T-helper 17 cell (primary cell): ENCODE data around the gene ODAPH. TPM values are rescaled to one million over a fixed set of nuclear protein-coding genes. Genes with fewer than 3 reads are reported as not detected.
"Not testable (repeated sequence)": the region's sequence is repeated elsewhere in the genome, so short reads cannot be mapped to it uniquely, and the experiment has no call there.

Experiments
- ATAC-seq: fragments of 150-1000 bp; cut with Tn5 transposase; 2 replicates; pipeline ENCODE4 v1.10.0; 2021; ENCODE audit warnings: mild to moderate bottlenecking, moderate library complexity
- DNase-seq, 3 donors: peaks; one replicate each; pipeline versions ENCODE4 v3.0.0 to v3.0.0-alpha.2; 2020 to 2021
- H3K9me3 ChIP-seq: one replicate; pipeline ENCODE4 v1.7.0; 2013; ENCODE audit warnings: low read length, mild to moderate bottlenecking; ENCODE audit not compliant: control insufficient read depth, poor library complexity, severe bottlenecking
- H3K27ac Mint-ChIP-seq: one replicate; pipeline ENCODE4 v1.8.0; 2022; ENCODE audit warnings: mild to moderate bottlenecking, moderate library complexity, mixed read lengths
- H3K27me3 Mint-ChIP-seq: one replicate; pipeline ENCODE4 v1.8.0; 2022; ENCODE audit warnings: mixed read lengths
- H3K36me3 Mint-ChIP-seq: one replicate; pipeline ENCODE4 v1.8.0; 2022; ENCODE audit warnings: low read depth, mixed read lengths
- H3K4me1 Mint-ChIP-seq: one replicate; pipeline ENCODE4 v1.8.0; 2022; ENCODE audit warnings: mild to moderate bottlenecking, mixed read lengths
- H3K4me3 Mint-ChIP-seq: one replicate; pipeline ENCODE4 v1.8.0; 2022; ENCODE audit warnings: mild to moderate bottlenecking, moderate library complexity, mixed read lengths
- total RNA-seq, 4 donors: library from RNA in 2 of 4; stranded (reverse) in 2 of 4; gene quantifications; one replicate each; pipeline ENCODE4 v1.2.3 and lab custom pipeline; 2022 to 2026

Gene ODAPH
- total RNA-seq, 2 donors from 2014 or later, result 0.29 TPM; not detected in 1

DNA sequence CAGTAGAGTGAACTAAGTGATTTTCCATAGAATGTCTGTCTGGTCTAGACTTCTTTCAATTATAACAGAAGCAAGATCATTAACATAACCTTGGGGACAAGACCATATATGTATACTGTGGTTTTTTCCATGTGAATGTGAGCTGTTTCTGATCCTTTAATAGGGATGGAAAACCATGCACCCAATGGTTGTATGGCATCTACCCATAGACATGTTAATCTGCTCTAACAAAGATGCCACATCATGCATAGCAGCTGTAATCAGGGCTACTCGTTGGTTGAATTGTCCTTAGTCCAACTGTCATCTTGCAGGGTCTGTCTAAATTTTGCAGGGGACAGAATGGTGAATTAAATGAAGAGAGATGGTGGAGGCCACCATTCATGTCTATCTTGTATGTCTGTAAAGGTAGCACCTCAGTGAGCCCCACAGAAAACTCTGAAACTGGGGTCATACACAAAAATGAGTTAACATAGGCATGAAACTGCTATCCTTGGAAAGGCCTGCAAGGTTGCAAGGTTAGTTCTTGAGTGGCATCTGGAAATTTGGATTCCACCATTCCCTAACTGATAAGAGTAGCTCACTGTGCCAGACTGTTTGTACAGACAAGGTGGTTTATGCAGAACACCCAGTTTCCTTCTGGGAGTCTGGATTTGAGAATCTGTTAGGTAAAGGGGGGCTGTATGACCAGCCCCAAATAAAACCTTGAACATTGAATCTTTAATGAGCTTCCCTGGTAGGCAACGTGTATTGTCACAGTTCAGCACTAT lies 25.1 kb upstream of the ODAPH start:
- no peaks in the 10 kb centered on the region for H3K9me3 ChIP-seq
- ATAC-seq, result no peak
- no peaks in the 10 kb centered on the region for H3K27me3 Mint-ChIP-seq
- H3K36me3 Mint-ChIP-seq, result peaks cover 13% of the 10 kb centered on the region
- DNase-seq, result no peak
- no peak overlapping the region for H3K27ac Mint-ChIP-seq
- H3K4me1 Mint-ChIP-seq, result peaks cover 4% of the 10 kb centered on the region
- H3K4me3 Mint-ChIP-seq, result no peak overlapping the region

DNA sequence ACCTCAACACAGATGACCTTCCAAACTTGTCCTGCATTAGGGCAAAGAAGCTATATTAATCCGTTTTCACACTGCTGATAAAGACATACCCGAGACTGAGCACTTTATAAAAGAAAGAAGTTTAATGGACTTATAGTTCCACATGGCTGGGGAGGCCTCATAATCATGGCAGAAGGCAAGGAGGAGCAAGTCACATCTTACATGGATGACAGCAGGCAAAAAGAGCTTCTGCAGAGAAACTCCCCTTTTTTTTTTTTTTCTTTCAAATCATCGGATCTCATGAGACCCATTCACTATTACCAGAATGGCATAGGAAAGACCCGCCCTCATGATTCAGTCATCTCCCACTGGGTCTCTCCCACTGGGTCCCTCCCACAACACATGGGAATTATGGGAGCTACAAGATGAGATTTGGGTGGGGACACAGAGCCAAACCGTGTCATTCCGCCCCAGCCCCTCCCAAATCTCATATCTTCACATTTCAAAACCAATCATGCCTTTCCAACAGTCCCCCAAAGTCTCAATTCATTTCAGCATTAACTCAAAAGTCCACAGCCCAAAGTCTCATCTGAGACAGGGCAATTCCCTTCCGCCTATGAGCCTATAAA lies 24.2 kb upstream of the ODAPH start:
- H3K27ac Mint-ChIP-seq, DNase-seq, H3K4me1 Mint-ChIP-seq, H3K9me3 ChIP-seq, H3K36me3 Mint-ChIP-seq, H3K27me3 Mint-ChIP-seq, H3K4me3 Mint-ChIP-seq, ATAC-seq: not testable (repeated sequence)

DNA sequence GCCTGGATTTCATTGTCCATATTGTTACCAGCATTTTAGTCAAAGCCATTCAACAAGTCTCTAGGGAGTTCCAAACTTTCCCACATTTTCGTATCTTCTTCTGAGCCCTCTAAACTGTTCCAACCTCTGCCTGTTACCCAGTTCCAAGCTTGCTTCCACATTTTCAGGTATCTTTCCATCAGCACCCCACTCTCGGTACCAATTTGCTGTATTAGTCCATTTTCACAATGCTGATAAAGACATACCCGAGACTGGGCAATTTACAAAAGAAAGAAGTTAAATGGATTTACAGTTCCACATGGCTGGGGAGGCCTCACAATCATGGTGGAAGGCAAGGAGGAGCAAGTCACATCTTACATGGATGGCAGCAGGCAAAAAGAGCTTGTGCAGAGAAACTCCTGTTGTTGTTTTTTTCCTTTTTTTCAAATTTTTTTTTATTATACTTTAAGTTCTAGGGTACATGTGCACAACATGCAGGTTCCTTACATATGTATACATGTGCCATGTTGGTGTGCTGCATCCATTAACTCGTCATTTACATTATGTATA lies 22.5 kb upstream of the ODAPH start:
- not testable (repeated sequence) for H3K36me3 Mint-ChIP-seq, H3K4me3 Mint-ChIP-seq, ATAC-seq, H3K27me3 Mint-ChIP-seq, H3K9me3 ChIP-seq, H3K27ac Mint-ChIP-seq, DNase-seq, H3K4me1 Mint-ChIP-seq

DNA sequence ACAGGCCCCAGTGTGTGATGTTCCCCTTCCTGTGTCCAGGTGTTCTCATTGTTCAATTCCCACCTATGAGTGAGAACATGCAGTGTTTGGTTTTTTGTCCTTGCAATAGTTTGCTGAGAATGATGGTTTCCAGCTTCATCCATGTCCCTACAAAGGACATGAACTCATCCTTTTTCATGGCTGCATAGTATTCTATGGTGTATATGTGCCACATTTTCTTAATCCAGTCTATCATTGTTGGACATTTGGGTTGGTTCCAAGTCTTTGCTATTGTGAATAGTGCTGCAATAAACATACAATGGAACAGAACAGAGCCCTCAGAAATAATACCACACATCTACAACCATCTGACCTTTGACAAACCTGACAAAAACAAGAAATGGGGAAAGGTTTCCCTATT lies 21.9 kb upstream of the ODAPH start:
- H3K36me3 Mint-ChIP-seq, H3K4me1 Mint-ChIP-seq, ATAC-seq, DNase-seq, H3K27ac Mint-ChIP-seq, H3K4me3 Mint-ChIP-seq, H3K9me3 ChIP-seq, H3K27me3 Mint-ChIP-seq: not testable (repeated sequence)

DNA sequence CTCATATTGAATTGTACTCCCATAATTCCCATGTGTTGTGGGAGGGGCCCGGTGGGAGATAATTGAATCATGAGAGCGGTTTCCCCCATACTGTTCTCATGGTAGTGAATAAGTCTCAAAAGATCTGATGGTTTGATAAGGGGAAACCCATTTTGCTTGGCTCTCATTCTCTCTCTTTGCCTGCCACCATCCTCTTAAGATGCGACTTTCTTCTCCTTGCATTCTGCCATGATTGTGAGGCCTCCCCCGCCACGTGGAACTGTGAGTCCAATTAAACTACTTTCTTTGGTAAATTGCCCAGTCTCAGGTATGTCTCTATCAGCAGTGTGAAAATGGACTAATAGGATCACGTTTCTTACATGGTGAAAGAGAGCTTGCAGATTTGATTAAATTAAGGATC lies 18.6 kb upstream of the ODAPH start:
- not testable (repeated sequence) for H3K4me1 Mint-ChIP-seq, H3K36me3 Mint-ChIP-seq, ATAC-seq, H3K9me3 ChIP-seq, H3K4me3 Mint-ChIP-seq, H3K27ac Mint-ChIP-seq, H3K27me3 Mint-ChIP-seq, DNase-seq

DNA sequence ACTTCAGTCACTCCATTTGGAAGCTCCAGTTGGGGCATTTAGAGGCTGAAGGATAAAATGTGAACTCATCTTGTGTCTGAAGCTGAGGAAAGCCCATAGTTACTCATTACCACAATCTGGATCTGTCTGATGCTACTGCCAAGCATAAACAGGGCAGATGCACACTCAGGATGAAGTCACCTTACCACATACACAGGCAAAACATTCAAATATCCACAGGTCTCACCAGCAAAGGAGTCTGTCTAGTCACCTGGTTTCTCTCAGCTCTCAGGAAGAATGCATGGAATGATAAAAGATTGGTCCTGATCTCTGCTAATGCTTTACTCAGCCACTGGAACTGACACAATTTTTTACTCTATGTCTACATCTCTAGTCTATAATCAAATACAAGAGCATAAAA lies 13.0 kb upstream of the ODAPH start:
- Mint-ChIP-seq H3K4me1 (peaks cover 2% of the 10 kb centered on the region), H3K27me3 (no peaks in the 10 kb centered on the region), H3K27ac (no peak overlapping the region), H3K4me3 (no peak overlapping the region), H3K36me3 (peaks cover 7% of the 10 kb centered on the region)
- DNase-seq (no peak), ATAC-seq (no peak)
- no peaks in the 10 kb centered on the region for H3K9me3 ChIP-seq

DNA sequence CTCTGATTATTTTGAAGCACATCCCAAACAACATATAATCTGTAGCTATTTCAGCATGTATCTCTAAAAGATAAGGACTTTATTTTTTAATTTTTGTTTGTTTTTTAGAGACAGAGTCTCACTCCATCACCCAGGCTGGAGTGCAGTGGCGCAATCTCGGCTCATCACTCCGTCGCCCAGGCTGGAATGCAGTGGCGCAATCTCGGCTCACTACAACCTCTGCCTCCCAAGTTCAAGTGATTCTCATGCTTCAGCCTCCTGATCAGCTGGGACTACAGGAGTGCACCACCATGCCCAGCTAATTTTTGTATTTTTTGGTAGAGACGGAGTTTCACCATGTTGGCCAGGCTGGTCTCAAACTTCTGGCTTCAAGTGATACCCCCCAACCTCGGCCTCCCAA lies 11.6 kb upstream of the ODAPH start:
- not testable (repeated sequence) for H3K4me3 Mint-ChIP-seq, H3K4me1 Mint-ChIP-seq, DNase-seq, ATAC-seq, H3K27ac Mint-ChIP-seq, H3K9me3 ChIP-seq, H3K36me3 Mint-ChIP-seq, H3K27me3 Mint-ChIP-seq

DNA sequence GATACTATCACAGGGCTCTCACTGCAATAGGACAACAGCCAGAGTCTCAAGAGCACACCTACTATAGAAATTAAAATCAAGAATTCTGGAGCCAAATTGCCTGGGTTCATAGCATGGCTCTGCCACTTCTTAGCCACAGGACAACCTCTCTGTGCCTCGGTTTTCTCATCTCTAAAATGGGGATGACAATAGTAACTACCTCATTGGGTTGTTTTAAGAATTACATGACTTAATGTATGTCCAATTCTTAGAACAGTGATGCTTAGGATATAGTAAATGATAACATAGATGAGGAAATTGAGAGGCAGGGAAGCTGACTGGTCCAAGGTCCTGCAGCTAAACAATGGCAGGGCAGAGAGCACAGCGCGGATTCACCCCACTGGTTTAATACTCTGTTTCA lies 11.0 kb upstream of the ODAPH start:
- H3K36me3 Mint-ChIP-seq, result peaks cover 4% of the 10 kb centered on the region
- ATAC-seq (no peak), DNase-seq (no peak)
- no peaks in the 10 kb centered on the region for H3K27me3 Mint-ChIP-seq
- H3K4me3 Mint-ChIP-seq, result no peak overlapping the region
- H3K4me1 Mint-ChIP-seq, result peaks cover 2% of the 10 kb centered on the region
- no peak overlapping the region for H3K27ac Mint-ChIP-seq
- H3K9me3 ChIP-seq, result no peaks in the 10 kb centered on the region

DNA sequence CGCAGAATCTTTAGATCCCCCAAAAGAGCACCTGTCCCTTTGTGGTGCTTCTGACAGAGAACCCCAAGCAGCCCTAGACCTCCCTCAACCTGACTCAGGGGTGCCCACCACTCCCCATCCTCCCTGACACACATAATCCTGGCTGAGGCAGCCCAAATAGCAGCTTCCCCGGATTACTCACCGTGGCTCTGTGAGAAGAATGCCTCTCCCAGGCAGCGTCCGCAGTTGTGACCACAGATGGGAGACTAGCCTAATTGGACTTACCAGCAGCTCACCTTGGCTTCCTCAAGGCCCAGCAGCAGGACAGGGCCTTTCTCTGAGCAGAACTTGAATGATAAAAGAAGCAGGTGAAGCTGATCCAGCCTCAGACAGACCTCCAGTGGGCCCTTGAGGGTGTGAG lies 10.3 kb upstream of the ODAPH start:
- H3K4me1 Mint-ChIP-seq, result no peaks in the 10 kb centered on the region
- ATAC-seq, result no peak
- no peak overlapping the region for H3K27ac Mint-ChIP-seq
- peaks cover 2% of the 10 kb centered on the region for H3K36me3 Mint-ChIP-seq
- DNase-seq, result no peak
- no peaks in the 10 kb centered on the region for H3K9me3 ChIP-seq
- H3K27me3 Mint-ChIP-seq, result no peaks in the 10 kb centered on the region
- no peak overlapping the region for H3K4me3 Mint-ChIP-seq

DNA sequence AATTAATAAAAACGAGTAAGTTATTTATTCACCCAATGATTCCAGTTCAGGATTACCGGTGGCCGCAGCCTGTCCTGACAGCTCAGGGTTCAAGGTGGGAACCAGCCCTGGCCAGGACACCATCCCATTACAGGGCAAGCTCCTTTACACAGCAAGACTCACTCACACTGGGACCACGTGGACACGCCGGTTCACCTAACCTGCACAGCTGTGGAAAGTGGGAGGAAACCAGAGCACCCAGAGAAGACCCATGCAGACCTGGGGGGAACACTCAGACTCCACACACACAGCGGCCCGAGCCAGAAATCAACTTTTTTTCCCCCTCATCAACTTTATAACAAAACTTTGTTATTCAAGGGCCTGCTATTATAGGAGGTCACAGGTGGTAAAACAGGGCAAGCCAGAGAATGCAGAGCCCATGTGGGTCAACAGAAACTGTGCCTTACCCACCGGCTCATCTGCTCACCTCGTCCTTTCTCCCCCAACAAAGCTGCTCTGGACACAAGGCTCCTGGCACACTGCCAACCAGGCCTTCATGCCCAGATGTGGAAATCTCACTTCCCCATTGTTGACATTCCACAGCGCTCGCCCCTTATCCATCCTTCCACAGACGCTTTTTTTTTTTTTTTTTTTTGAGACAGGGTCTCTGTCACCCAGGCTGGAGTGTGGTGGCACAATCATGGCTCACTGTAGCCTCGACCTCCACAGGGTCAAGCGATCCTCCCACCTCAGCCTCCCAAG lies 8.0 kb upstream of the ODAPH start:
- H3K4me3 Mint-ChIP-seq, result no peak overlapping the region
- peaks cover 2% of the 10 kb centered on the region for H3K36me3 Mint-ChIP-seq
- H3K27ac Mint-ChIP-seq, result no peak overlapping the region
- no peaks in the 10 kb centered on the region for H3K9me3 ChIP-seq
- ATAC-seq (no peak), DNase-seq (no peak)
- no peaks in the 10 kb centered on the region for H3K27me3 Mint-ChIP-seq
- no peaks in the 10 kb centered on the region for H3K4me1 Mint-ChIP-seq

DNA sequence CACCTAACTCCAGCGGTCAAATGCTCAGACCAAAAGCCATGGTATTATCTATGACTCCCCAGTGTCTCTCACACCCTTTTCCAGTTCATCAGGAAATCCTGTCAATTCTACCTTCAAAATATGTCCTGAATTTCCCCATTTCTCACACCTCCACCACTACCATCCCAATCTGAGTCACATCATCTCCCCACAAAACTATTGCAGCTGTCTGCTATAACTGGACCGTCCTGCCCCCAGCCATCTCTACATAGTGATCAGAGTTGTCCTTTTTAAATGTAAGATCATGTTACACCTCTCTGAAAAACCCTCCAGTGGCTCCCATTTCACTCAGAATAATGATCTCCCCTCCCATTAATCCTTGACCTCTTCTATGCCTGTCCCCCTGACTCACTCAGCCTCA lies 6.8 kb upstream of the ODAPH start:
- Mint-ChIP-seq H3K27ac (no peak overlapping the region), H3K4me1 (no peaks in the 10 kb centered on the region), H3K36me3 (no peaks in the 10 kb centered on the region), H3K4me3 (no peak overlapping the region), H3K27me3 (no peaks in the 10 kb centered on the region)
- no peak for ATAC-seq
- H3K9me3 ChIP-seq, result no peaks in the 10 kb centered on the region
- DNase-seq, result no peak

DNA sequence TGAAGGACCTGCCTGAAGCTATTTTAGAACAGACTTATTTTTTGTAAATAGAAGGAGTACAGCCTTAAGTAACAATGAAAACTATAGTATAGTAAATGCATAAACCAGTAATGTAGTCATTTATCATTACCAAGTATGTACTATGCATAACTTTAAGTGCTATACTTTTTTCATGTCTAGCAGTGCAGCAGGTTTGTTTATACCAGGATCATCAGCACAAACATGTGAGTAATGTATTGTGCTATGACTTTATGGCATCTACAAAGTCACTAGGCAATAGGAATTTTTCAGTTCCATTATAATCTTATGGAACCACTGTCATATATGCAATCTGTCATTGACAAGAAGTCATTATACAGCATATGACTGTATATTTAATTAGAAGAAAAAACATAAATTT lies 3.4 kb upstream of the ODAPH start:
- DNase-seq, result no peak
- no peak for ATAC-seq
- no peak overlapping the region for H3K4me3 Mint-ChIP-seq
- no peaks in the 10 kb centered on the region for H3K36me3 Mint-ChIP-seq
- H3K27ac Mint-ChIP-seq, result no peak overlapping the region
- H3K9me3 ChIP-seq, result peaks cover 3% of the 10 kb centered on the region
- H3K27me3 Mint-ChIP-seq, result peaks cover 15% of the 10 kb centered on the region
- peaks cover 4% of the 10 kb centered on the region for H3K4me1 Mint-ChIP-seq

DNA sequence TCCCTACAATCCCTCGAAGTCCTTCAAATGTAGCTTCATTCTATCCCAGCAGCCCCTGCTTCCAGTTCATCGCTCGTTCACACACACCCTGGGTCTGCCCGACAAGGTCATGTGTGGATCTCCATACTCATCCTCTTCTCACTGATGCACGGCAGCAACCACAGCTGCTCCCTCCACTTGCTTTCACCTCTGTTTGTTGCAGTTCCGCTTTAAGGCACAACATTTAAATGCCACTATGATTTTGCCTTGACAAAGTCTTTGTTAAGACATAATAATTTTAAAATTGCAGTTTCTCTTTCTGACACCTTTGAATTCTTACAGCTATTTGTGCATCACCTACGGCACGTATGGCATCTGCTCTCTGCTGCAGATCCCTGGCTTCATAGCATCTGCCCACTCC lies 1.8 kb downstream of the ODAPH start:
- DNase-seq (no peak), ATAC-seq (no peak)
- H3K27ac Mint-ChIP-seq, result no peak overlapping the region
- peaks cover 43% of the 10 kb centered on the region for H3K27me3 Mint-ChIP-seq
- peaks cover 10% of the 10 kb centered on the region for H3K36me3 Mint-ChIP-seq
- peak overlapping the region; percentile 28 for H3K4me3 Mint-ChIP-seq
- peaks cover 8% of the 10 kb centered on the region for H3K4me1 Mint-ChIP-seq
- peaks cover 3% of the 10 kb centered on the region for H3K9me3 ChIP-seq
